OCI-LY1 (cell line): ENCODE results near the gene CUBN.

Experiments
- H2AFZ ChIP-seq: fragments of 200-600 bp; sonication (generic), shearing (Covaris generic); 2 replicates; pipeline ENCODE4 v1.6.0; 2014; ENCODE audit warnings: antibody characterized with exemption, mild to moderate bottlenecking, low read length
- H3F3A ChIP-seq: fragments of 200-600 bp; sonication (generic), shearing (Covaris generic); 2 replicates; pipeline ENCODE4 v1.6.0; 2014; ENCODE audit warnings: mild to moderate bottlenecking, antibody characterized with exemption, low read length, moderate library complexity; ENCODE audit not compliant: insufficient read depth
- H3K27ac ChIP-seq: fragments of 200-600 bp; sonication (generic); 2 replicates; pipeline ENCODE4 v1.5.1; 2014; ENCODE audit warnings: low read length, mixed run types, mild to moderate bottlenecking, low read depth; ENCODE audit not compliant: poor library complexity, severe bottlenecking
- H3K27me3 ChIP-seq: fragments of 200-600 bp; sonication (generic); 2 replicates; pipeline ENCODE4 v1.6.0; 2014; ENCODE audit warnings: antibody characterized with exemption, mild to moderate bottlenecking, low read length, moderate library complexity; ENCODE audit not compliant: insufficient read depth
- H3K36me3 ChIP-seq: fragments of 200-600 bp; sonication (generic); 2 replicates; pipeline ENCODE4 v1.6.1; 2014; ENCODE audit warnings: mild to moderate bottlenecking, antibody characterized with exemption, low read length, moderate library complexity, mixed read lengths; ENCODE audit not compliant: insufficient read depth
- H3K4me1 ChIP-seq: fragments of 200-600 bp; sonication (generic); 2 replicates; pipeline ENCODE4 v1.5.1; 2014; ENCODE audit warnings: mild to moderate bottlenecking, low read length, moderate library complexity; ENCODE audit not compliant: insufficient read depth, severe bottlenecking
- H3K4me2 ChIP-seq: fragments of 200-600 bp; sonication (generic), shearing (Covaris generic); 2 replicates; pipeline ENCODE4 v1.6.1; 2014; ENCODE audit warnings: low read length
- H3K4me3 ChIP-seq: fragments of 200-600 bp; sonication (generic); 2 replicates; pipeline ENCODE4 v1.5.1; 2014; ENCODE audit warnings: low read length, low read depth, mild to moderate bottlenecking, mixed read lengths; ENCODE audit not compliant: poor library complexity, severe bottlenecking
- H3K79me2 ChIP-seq: fragments of 200-600 bp; shearing (Covaris generic); 2 replicates; pipeline ENCODE4 v1.6.1; 2016; ENCODE audit warnings: mixed run types, low read length, mixed read lengths; ENCODE audit not compliant: insufficient read depth
- H3K9ac ChIP-seq: fragments of 200-600 bp; sonication (generic), shearing (Covaris generic); 2 replicates; pipeline ENCODE4 v1.6.1; 2014; ENCODE audit warnings: mild to moderate bottlenecking, low read length, mixed read lengths
- H3K9me2 ChIP-seq: fragments of 200-600 bp; sonication (generic), shearing (Covaris generic); 2 replicates; pipeline ENCODE4 v1.6.1; 2014; ENCODE audit warnings: low read depth, mild to moderate bottlenecking, low read length, mixed read lengths
- H3K9me3 ChIP-seq: fragments of 200-600 bp; shearing (Covaris generic); 2 replicates; pipeline ENCODE4 v1.6.1; 2014; ENCODE audit warnings: low read length, mixed read lengths
- H4K20me1 ChIP-seq: fragments of 200-600 bp; sonication (generic), shearing (Covaris generic); 2 replicates; pipeline ENCODE4 v1.6.0; 2016; ENCODE audit warnings: mild to moderate bottlenecking, low read length; ENCODE audit not compliant: insufficient read depth
- EZH2 ChIP-seq: fragments of 200-600 bp; sonication (generic), shearing (Covaris generic); IDR thresholded peaks from 2 replicates; pipeline ENCODE4 v1.8.0; 2017; ENCODE audit warnings: borderline replicate concordance, mixed run types, mild to moderate bottlenecking, antibody characterized with exemption, low read length, moderate library complexity, mixed read lengths
- TF ChIP-seq, protein P1 (sequence below): fragments of 200-600 bp; sonication (generic), shearing (Covaris generic); IDR thresholded peaks from 2 replicates; pipeline ENCODE4 v1.5.1; 2017; ENCODE audit warnings: mild to moderate bottlenecking, antibody characterized with exemption, low read length, moderate library complexity, mixed read lengths

Gene CUBN

DNA sequence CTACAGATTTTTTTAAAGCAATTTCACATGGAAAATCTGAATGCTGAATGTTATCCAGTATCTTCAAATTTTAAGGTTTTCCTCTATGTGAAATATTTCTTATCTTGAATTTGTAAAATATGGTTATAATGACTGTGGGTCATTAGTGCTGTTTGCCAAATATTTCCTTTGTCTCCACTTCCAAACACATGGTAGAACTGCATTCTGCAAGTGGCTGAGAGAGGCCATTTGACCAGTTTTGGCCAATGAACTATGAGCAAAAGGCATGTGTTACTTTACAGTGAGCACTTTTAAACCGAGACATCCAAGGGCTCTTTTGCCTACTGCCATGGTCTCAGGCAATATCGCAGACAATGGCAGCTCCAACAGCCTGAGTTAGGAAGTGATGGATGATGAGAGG, 195.2 kb downstream of the CUBN start:
- Histone ChIP-seq H3K27ac (no peak overlapping the region), H3K4me3 (no peak overlapping the region), H3K9me3 (no peaks in the 10 kb centered on the region), H4K20me1 (no peaks in the 10 kb centered on the region), H3K4me1 (no peaks in the 10 kb centered on the region), H3K79me2 (no peaks in the 10 kb centered on the region), H3K9me2 (no peaks in the 10 kb centered on the region), H2AFZ (no peak overlapping the region), H3F3A (no peaks in the 10 kb centered on the region), H3K4me2 (no peak overlapping the region), H3K27me3 (no peaks in the 10 kb centered on the region), H3K9ac (no peak overlapping the region), H3K36me3 (no peaks in the 10 kb centered on the region)
- no peak for TF ChIP-seq EZH2
- TF ChIP-seq, protein P1, sequence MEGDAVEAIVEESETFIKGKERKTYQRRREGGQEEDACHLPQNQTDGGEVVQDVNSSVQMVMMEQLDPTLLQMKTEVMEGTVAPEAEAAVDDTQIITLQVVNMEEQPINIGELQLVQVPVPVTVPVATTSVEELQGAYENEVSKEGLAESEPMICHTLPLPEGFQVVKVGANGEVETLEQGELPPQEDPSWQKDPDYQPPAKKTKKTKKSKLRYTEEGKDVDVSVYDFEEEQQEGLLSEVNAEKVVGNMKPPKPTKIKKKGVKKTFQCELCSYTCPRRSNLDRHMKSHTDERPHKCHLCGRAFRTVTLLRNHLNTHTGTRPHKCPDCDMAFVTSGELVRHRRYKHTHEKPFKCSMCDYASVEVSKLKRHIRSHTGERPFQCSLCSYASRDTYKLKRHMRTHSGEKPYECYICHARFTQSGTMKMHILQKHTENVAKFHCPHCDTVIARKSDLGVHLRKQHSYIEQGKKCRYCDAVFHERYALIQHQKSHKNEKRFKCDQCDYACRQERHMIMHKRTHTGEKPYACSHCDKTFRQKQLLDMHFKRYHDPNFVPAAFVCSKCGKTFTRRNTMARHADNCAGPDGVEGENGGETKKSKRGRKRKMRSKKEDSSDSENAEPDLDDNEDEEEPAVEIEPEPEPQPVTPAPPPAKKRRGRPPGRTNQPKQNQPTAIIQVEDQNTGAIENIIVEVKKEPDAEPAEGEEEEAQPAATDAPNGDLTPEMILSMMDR: no peak

DNA sequence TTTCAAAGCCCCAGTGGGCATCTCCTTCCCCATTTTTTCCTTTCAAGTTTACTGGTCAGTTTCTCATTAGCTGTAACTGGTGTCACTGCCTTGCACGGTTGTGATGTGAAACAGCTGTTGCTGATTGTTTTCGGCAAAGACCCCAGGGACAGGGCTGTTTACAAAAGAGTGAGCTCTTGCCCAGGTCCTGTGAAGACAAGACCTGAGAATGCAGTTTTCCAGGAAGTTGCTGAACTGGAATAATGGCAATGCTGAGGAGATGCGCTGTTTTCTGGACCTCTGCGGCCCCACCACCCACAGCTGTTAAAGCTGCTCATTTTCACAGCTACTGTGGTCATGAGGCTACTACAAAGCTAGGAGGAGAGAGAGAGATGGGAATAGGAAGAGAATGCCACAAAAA, 195.8 kb downstream of the CUBN start:
- H3K4me3 ChIP-seq: no peak overlapping the region
- H3K9me3 ChIP-seq: no peaks in the 10 kb centered on the region
- no peaks in the 10 kb centered on the region for H3K36me3 ChIP-seq
- H3K79me2 ChIP-seq: no peaks in the 10 kb centered on the region
- no peak overlapping the region for H2AFZ ChIP-seq
- no peak for TF ChIP-seq EZH2
- TF ChIP-seq, protein P1: no peak
- no peak overlapping the region for H3K27ac ChIP-seq
- H3K27me3 ChIP-seq: no peaks in the 10 kb centered on the region
- H4K20me1 ChIP-seq: no peaks in the 10 kb centered on the region
- no peaks in the 10 kb centered on the region for H3K9me2 ChIP-seq
- no peak overlapping the region for H3K9ac ChIP-seq
- no peaks in the 10 kb centered on the region for H3F3A ChIP-seq
- no peak overlapping the region for H3K4me2 ChIP-seq
- H3K4me1 ChIP-seq: no peaks in the 10 kb centered on the region

DNA sequence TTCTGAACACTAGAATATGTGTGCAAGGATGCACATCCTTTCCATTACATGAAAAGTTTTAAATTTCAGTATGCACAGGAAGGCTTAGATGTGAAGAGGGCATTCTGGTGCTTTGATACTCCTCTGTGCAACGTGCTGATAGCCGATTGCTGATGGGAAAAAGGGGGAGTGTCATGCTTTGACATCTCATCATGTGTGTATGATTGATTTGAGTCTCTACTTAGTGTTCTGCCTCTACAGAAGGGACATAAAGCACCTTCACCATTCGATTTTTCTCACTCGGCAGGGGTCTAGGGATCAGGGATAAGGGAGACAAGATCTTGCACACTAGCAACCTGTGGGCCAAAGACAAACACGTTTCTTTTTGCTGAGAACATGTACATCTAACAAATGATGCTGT, 197.7 kb downstream of the CUBN start:
- no peak overlapping the region for H3K9ac ChIP-seq
- H3K4me1 ChIP-seq: no peaks in the 10 kb centered on the region
- no peak overlapping the region for H2AFZ ChIP-seq
- TF ChIP-seq EZH2: no peak
- TF ChIP-seq, protein P1: no peak
- no peaks in the 10 kb centered on the region for H3K9me3 ChIP-seq
- H3K27me3 ChIP-seq: no peaks in the 10 kb centered on the region
- H3K4me2 ChIP-seq: no peak overlapping the region
- no peak overlapping the region for H3K27ac ChIP-seq
- no peaks in the 10 kb centered on the region for H3K9me2 ChIP-seq
- H4K20me1 ChIP-seq: no peaks in the 10 kb centered on the region
- no peak overlapping the region for H3K4me3 ChIP-seq
- H3K79me2 ChIP-seq: no peaks in the 10 kb centered on the region
- no peaks in the 10 kb centered on the region for H3K36me3 ChIP-seq
- no peaks in the 10 kb centered on the region for H3F3A ChIP-seq
